Dendritic cell treated with granulocyte-macrophage colony-stimulating factor and Interleukin-4, amounts not matched to agents 40 ng/mL and 50 ng/mL, for 4 days (primary cell): ENCODE measurements around the gene BAHCC1.
A peak's percentile ranks its signal among the peaks of the same experiment; 100 is the strongest.

Experiments
- H3K27ac Mint-ChIP-seq: one replicate; pipeline ENCODE4 v1.8.0; 2022; ENCODE audit warnings: mild to moderate bottlenecking, mixed read lengths
- H3K27me3 Mint-ChIP-seq: one replicate; pipeline ENCODE4 v1.8.0; 2022; ENCODE audit warnings: mild to moderate bottlenecking, mixed read lengths
- H3K36me3 Mint-ChIP-seq: one replicate; pipeline ENCODE4 v1.8.0; 2022; ENCODE audit warnings: low read depth, mixed read lengths
- H3K4me1 Mint-ChIP-seq: one replicate; pipeline ENCODE4 v1.8.0; 2022; ENCODE audit warnings: low read depth, mixed read lengths
- H3K4me3 Mint-ChIP-seq: one replicate; pipeline ENCODE4 v1.8.0; 2022; ENCODE audit warnings: mild to moderate bottlenecking, moderate library complexity, mixed read lengths
- H3K9me3 Mint-ChIP-seq: one replicate; pipeline ENCODE4 v1.8.0; 2022; ENCODE audit warnings: mixed read lengths
- intact Hi-C: fragments of 100-400 bp; cut with micrococcal nuclease; formaldehyde crosslinking; loops from one replicate; pipeline ENCODE4 v1.15.0; 2022

Gene BAHCC1

DNA sequence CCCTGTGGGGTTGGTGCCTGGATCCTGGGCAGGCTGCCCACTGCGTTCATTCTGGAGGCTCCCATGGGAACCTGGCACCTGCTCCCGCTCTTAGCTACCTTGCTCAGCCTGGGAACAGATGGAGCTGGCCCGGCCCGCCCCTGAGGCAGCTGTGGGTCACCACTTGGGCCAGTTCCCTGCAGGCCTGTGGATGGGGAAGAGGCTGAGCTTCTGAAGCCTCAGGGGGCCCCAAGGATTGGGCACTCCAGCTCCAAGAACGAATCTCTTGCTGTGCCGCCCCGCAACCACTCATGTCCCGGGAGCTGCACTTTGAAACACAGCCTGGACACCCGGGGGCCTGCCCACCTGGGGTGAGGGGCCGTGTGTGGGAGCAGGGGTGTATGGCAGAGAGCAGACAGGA is 37.7 kb downstream of the BAHCC1 start:
- Mint-ChIP-seq H3K9me3 (no peaks in the 10 kb centered on the region), H3K27me3 (peaks cover 22% of the 10 kb centered on the region), H3K4me3 (no peak overlapping the region), H3K27ac (no peak overlapping the region), H3K4me1 (peaks cover 21% of the 10 kb centered on the region), H3K36me3 (no peaks in the 10 kb centered on the region)
- intact Hi-C loops, result no loop called here

DNA sequence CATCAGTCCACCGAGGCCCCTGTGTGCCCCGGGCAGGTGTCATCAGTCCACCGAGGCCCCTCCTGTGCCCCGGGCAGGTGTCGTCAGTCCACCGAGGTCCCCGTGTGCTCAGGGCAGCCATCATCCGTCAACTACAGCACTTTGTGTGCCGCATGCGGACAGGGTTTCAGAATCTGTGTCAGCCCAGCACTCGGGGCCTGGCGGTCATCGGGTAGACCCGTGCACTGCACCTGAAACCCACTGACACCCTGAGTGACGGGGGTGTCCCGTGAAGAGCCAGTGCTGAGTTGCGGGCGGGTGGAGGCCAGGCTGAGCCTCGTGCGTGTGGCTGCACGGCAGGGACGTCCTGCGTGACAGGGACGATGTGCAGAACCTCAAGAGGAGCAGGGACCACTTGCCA is 38.4 kb downstream of the BAHCC1 start:
- no peaks in the 10 kb centered on the region for H3K9me3 Mint-ChIP-seq
- intact Hi-C loops, result no loop called here
- H3K4me1 Mint-ChIP-seq, result peaks cover 24% of the 10 kb centered on the region
- peaks cover 16% of the 10 kb centered on the region for H3K27me3 Mint-ChIP-seq
- H3K36me3 Mint-ChIP-seq, result no peaks in the 10 kb centered on the region
- no peak overlapping the region for H3K4me3 Mint-ChIP-seq
- H3K27ac Mint-ChIP-seq, result no peak overlapping the region

- Mint-ChIP-seq H3K36me3 (no peaks in the 10 kb centered on the region), H3K9me3 (no peaks in the 10 kb centered on the region), H3K27ac (no peak overlapping the region), H3K4me3 (no peak overlapping the region), H3K4me1 (peaks cover 24% of the 10 kb centered on the region), H3K27me3 (peaks cover 14% of the 10 kb centered on the region)
- intact Hi-C loops, result no loop called here
These were observed 38.8 kb downstream of the BAHCC1 start for GRCh38 chr17:81434072-81434471.

DNA sequence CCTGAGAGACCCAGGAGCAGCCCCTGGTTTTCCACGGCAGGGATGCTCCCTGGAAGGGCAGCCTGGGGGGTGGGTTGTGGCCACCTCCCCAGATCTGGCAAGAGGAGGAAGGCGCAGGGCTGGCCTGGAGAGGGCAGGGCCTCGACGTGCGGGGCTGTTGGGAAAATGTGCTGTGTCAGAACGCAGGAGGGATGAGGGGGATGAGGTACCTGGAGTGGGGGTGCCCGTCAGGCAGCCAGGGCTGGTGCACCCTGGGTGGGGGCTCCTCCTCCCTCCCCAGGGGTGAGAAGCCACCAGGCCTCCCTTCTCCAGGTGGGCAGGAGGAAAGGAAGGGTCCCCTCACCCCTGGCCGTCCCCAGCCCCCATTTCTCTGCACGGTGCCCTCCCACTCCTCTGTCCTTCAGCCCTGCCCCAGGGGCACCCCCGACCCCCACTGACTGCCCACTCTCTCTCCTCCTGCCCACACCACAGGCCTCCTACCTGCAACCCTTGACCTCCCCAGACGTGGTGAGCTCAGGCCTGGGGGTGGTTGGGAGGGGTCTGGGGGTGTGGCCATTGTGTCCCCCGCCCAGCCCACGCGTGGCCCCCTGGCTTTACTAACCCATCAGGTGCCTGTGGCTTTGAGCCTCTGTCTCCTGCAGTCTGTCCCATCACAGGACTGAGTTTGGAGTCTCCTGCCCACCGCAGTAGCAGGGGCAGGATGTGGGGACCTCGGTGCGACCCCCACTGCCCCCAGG is 39.6 kb downstream of the BAHCC1 start:
- peaks cover 19% of the 10 kb centered on the region for H3K4me1 Mint-ChIP-seq
- intact Hi-C loops, result no loop called here
- no peak overlapping the region for H3K4me3 Mint-ChIP-seq
- no peaks in the 10 kb centered on the region for H3K36me3 Mint-ChIP-seq
- H3K9me3 Mint-ChIP-seq, result no peaks in the 10 kb centered on the region
- no peak overlapping the region for H3K27ac Mint-ChIP-seq
- peaks cover 11% of the 10 kb centered on the region for H3K27me3 Mint-ChIP-seq

- Mint-ChIP-seq H3K9me3 (no peaks in the 10 kb centered on the region), H3K4me3 (no peak overlapping the region), H3K27me3 (peaks cover 4% of the 10 kb centered on the region), H3K4me1 (peaks cover 19% of the 10 kb centered on the region), H3K27ac (peak overlapping the region; percentile 27), H3K36me3 (no peaks in the 10 kb centered on the region)
- intact Hi-C loops, result no loop called here
These were observed 40.5 kb downstream of the BAHCC1 start for GRCh38 chr17:81435652-81436293.

GRCh38 chr17:81436294-81436849 is 41.1 kb downstream of the BAHCC1 start:
- peak overlapping the region; percentile 27 for H3K27ac Mint-ChIP-seq
- H3K9me3 Mint-ChIP-seq, result no peaks in the 10 kb centered on the region
- peaks cover 4% of the 10 kb centered on the region for H3K27me3 Mint-ChIP-seq
- intact Hi-C loops, result no loop called here
- peaks cover 19% of the 10 kb centered on the region for H3K4me1 Mint-ChIP-seq
- H3K36me3 Mint-ChIP-seq, result peaks cover under 1% of the 10 kb centered on the region
- H3K4me3 Mint-ChIP-seq, result no peak overlapping the region

DNA sequence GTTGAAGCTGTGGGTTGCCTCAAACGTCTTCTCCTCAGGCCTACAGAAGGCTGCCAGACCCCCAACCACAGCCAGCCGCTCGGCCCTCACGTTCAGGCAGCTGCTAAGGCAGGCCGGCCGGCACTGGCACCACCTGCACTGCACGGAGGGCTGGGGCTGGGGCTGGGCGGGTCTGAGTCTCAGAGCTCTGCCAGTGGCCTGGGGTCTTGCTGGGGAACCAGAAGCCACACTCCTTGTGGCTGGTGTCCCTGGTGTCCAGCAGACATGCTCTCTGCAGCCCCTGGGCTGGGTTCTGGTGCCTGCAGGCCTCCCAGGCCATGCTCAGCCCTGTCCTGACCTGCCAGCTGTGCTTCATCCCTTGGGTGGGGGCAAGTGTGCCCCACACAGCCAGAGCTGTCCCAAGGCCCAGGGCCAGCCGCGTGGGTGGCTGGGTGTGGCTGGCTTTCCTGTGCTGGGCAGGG is 42.0 kb downstream of the BAHCC1 start:
- Mint-ChIP-seq H3K4me3 (no peak overlapping the region), H3K9me3 (no peaks in the 10 kb centered on the region), H3K27ac (no peak overlapping the region), H3K27me3 (peaks cover 4% of the 10 kb centered on the region), H3K4me1 (peaks cover 19% of the 10 kb centered on the region), H3K36me3 (peaks cover 7% of the 10 kb centered on the region)
- intact Hi-C loops, result no loop called here

GRCh38 chr17:81438007-81438659 is 42.9 kb downstream of the BAHCC1 start:
- H3K36me3 Mint-ChIP-seq, result peaks cover 16% of the 10 kb centered on the region
- H3K27ac Mint-ChIP-seq, result no peak overlapping the region
- no peak overlapping the region for H3K4me3 Mint-ChIP-seq
- intact Hi-C loops, result no loop called here
- H3K9me3 Mint-ChIP-seq, result no peaks in the 10 kb centered on the region
- peaks cover 4% of the 10 kb centered on the region for H3K27me3 Mint-ChIP-seq
- H3K4me1 Mint-ChIP-seq, result peaks cover 19% of the 10 kb centered on the region

DNA sequence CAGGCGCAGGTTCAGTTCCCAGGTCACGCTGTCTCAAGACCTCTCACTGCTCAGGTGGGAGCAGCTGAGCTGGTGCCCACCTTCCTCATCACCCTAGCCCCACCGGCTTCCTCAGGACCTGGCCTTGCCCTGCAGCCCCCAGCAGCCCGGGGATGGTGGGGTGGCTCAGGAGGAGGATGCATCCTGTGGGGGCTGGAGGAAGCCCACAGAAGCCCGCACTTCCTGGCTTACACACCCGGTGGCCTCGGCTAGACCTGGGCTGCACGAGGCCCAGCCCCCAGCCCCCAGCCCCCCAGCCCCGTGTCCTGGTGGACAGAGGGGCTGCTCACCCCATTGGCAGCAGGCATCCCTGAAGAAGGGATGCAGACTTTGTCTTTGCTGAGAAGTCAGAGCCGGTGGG is 43.4 kb downstream of the BAHCC1 start:
- no peak overlapping the region for H3K27ac Mint-ChIP-seq
- peaks cover 21% of the 10 kb centered on the region for H3K36me3 Mint-ChIP-seq
- no peaks in the 10 kb centered on the region for H3K9me3 Mint-ChIP-seq
- intact Hi-C loops, result no loop called here
- peaks cover 4% of the 10 kb centered on the region for H3K27me3 Mint-ChIP-seq
- H3K4me1 Mint-ChIP-seq, result peaks cover 17% of the 10 kb centered on the region
- H3K4me3 Mint-ChIP-seq, result no peak overlapping the region

- no peak overlapping the region for H3K27ac Mint-ChIP-seq
- no peak overlapping the region for H3K4me3 Mint-ChIP-seq
- H3K4me1 Mint-ChIP-seq, result peaks cover 13% of the 10 kb centered on the region
- intact Hi-C loops, result no loop called here
- peaks cover 4% of the 10 kb centered on the region for H3K27me3 Mint-ChIP-seq
- peaks cover 24% of the 10 kb centered on the region for H3K36me3 Mint-ChIP-seq
- no peaks in the 10 kb centered on the region for H3K9me3 Mint-ChIP-seq
These were observed 44.8 kb downstream of the BAHCC1 start for GRCh38 chr17:81440051-81440471.

- intact Hi-C loops, result no loop called here
- Mint-ChIP-seq H3K4me1 (peaks cover 13% of the 10 kb centered on the region), H3K4me3 (no peak overlapping the region), H3K36me3 (peaks cover 27% of the 10 kb centered on the region), H3K27ac (no peak overlapping the region), H3K9me3 (no peaks in the 10 kb centered on the region), H3K27me3 (peaks cover 4% of the 10 kb centered on the region)
These were observed 45.4 kb downstream of the BAHCC1 start for GRCh38 chr17:81440511-81441244.

- Mint-ChIP-seq H3K27ac (no peak overlapping the region), H3K27me3 (peaks cover 4% of the 10 kb centered on the region), H3K36me3 (peaks cover 47% of the 10 kb centered on the region), H3K4me3 (no peak overlapping the region), H3K4me1 (peaks cover 5% of the 10 kb centered on the region), H3K9me3 (no peaks in the 10 kb centered on the region)
- intact Hi-C loops, result no loop called here
These were observed 47.5 kb downstream of the BAHCC1 start for GRCh38 chr17:81442791-81443190.

- no peaks in the 10 kb centered on the region for H3K9me3 Mint-ChIP-seq
- peaks cover 51% of the 10 kb centered on the region for H3K36me3 Mint-ChIP-seq
- H3K4me3 Mint-ChIP-seq, result no peak overlapping the region
- peaks cover under 1% of the 10 kb centered on the region for H3K4me1 Mint-ChIP-seq
- intact Hi-C loops, result no loop called here
- H3K27me3 Mint-ChIP-seq, result peaks cover 4% of the 10 kb centered on the region
- H3K27ac Mint-ChIP-seq, result no peak overlapping the region
These were observed 48.0 kb downstream of the BAHCC1 start for GRCh38 chr17:81443269-81443668.
